HepG2 (cell line): Measurements from ENCODE around the gene LRPPRC. TPM values are rescaled to one million over a fixed set of nuclear protein-coding genes. Genes with fewer than 3 reads are reported as not detected.

Experiments
- ATAC-seq: fragments of 200-7000 bp; cut with Tn5 transposase; 3 replicates; pipeline ENCODE4 v1.9.1; 2020; ENCODE audit warnings: mild to moderate bottlenecking, moderate library complexity
- BruUV-seq: library from RNA; stranded (reverse); fragments of 400-500 nt; replicated peaks from 2 replicates; lab custom pipeline; 2021; lab: Mats Ljungman, UMichigan
- CTCF ChIA-PET: fragments of 300-600 bp; formaldehyde crosslinking; extraction: SDS; loops from one replicate; lab custom pipeline; 2021; ENCODE audit warnings: low total read pairs, inconsistent platforms, low intra/inter-chr PET ratio; lab: Yijun Ruan, JAX
- POLR2A ChIA-PET: fragments of 350-600 bp; sonication (Branson Sonifier 250); formaldehyde crosslinking; loops from one replicate; lab custom pipeline; 2020; ENCODE audit warnings: antibody characterized with exemption, inconsistent platforms; lab: Yijun Ruan, JAX
- DNase-seq: peaks from one replicate; pipeline ENCODE4 v3.0.0-alpha.2; 2015; ENCODE audit warnings: low spot score
- FAIRE-seq: peaks from 3 replicates; lab custom pipeline; 2011; peaks lifted over from hg19 to GRCh38; lab: Jason Lieb, UNC
- H2AFZ ChIP-seq: one replicate; pipeline ENCODE4 v1.6.1; 2011; ENCODE audit warnings: low read length, inconsistent platforms
- H3K27ac ChIP-seq: fragments of 300-600 bp; 3 replicates; pipeline ENCODE4 v1.8.0; 2011; ENCODE audit warnings: mixed run types, mild to moderate bottlenecking, mixed read lengths, low read length, inconsistent platforms; ENCODE audit not compliant: insufficient read depth; ENCODE audit errors: extremely low read length
- H3K27me3 ChIP-seq, 2 experiments: fragments of 200-600 bp in 1 of 2; 2 replicates in 1 of 2; 3 replicates in 1 of 2; pipeline versions ENCODE4 v1.6.0 to v1.8.0; 2011; ENCODE audit warnings: low read length in 2 of 2, mild to moderate bottlenecking in 2 of 2, moderate library complexity in 2 of 2, inconsistent platforms in 1 of 2; ENCODE audit not compliant: insufficient read depth in 2 of 2, control insufficient read depth in 1 of 2
- H3K36me3 ChIP-seq, 2 experiments: fragments of 200-600 bp in 1 of 2; replicated peaks in 1 of 2; 2 replicates in 1 of 2; 3 replicates in 1 of 2; pipeline versions ENCODE4 v1.5.1 to v1.8.0; 2011; ENCODE audit warnings: low read length in 2 of 2, inconsistent platforms in 1 of 2; ENCODE audit not compliant: insufficient read depth in 2 of 2, control insufficient read depth in 1 of 2
- H3K4me1 ChIP-seq: 2 replicates; pipeline ENCODE4 v1.5.1; 2012; ENCODE audit warnings: low read length, inconsistent platforms; ENCODE audit not compliant: insufficient read depth
- H3K4me2 ChIP-seq: 2 replicates; pipeline ENCODE4 v1.6.0; 2011; ENCODE audit warnings: low read depth, low read length, inconsistent platforms
- H3K4me3 ChIP-seq, 3 experiments: fragments of 200-600 bp in 1 of 3; sonication (generic), shearing (Covaris generic) in 1 of 3; replicated peaks in 1 of 3; 2 replicates each; pipeline ENCODE4 v1.5.1; 2011 to 2016; ENCODE audit warnings: low read length in 3 of 3, inconsistent platforms in 2 of 3, low read depth in 2 of 3, mild to moderate bottlenecking in 2 of 3, control low read depth in 1 of 3, mixed read lengths in 1 of 3; ENCODE audit not compliant: insufficient read depth in 1 of 3
- H3K79me2 ChIP-seq: one replicate; pipeline ENCODE4 v1.6.1; 2011; ENCODE audit warnings: low read length, inconsistent platforms; ENCODE audit not compliant: insufficient read depth
- H3K9ac ChIP-seq: 2 replicates; pipeline ENCODE4 v1.6.0; 2011; ENCODE audit warnings: mild to moderate bottlenecking, low read depth, low read length, inconsistent platforms; ENCODE audit not compliant: insufficient read depth
- H3K9me3 ChIP-seq: 2 replicates; pipeline ENCODE4 v1.5.1; 2012; ENCODE audit warnings: mild to moderate bottlenecking, low read length
- H4K20me1 ChIP-seq: 2 replicates; pipeline ENCODE4 v1.6.0; 2011; ENCODE audit warnings: inconsistent platforms, mild to moderate bottlenecking, low read length, moderate library complexity; ENCODE audit not compliant: insufficient read depth
- BRD4 ChIP-seq: sonication (generic); formaldehyde crosslinking; IDR thresholded peaks from 2 replicates; pipeline ENCODE4 v1.4.0; 2020; ENCODE audit warnings: missing genetic modification reagents
- CENPX ChIP-seq: sonication (generic); formaldehyde crosslinking; IDR thresholded peaks from 2 replicates; pipeline ENCODE4 v1.9.0; 2021; ENCODE audit warnings: mild to moderate bottlenecking, missing genetic modification reagents, moderate library complexity
- HDAC2 ChIP-seq: sonication (generic); formaldehyde crosslinking; IDR thresholded peaks from 2 replicates; pipeline ENCODE4 v1.4.0; 2020; ENCODE audit warnings: missing genetic modification reagents
- NFYB ChIP-seq: sonication (generic); formaldehyde crosslinking; IDR thresholded peaks from 2 replicates; pipeline ENCODE4 v1.4.0; 2020; ENCODE audit warnings: missing genetic modification reagents
- PREB ChIP-seq: sonication (generic); formaldehyde crosslinking; IDR thresholded peaks from 2 replicates; pipeline ENCODE4 v1.4.0; 2020; ENCODE audit warnings: missing genetic modification reagents
- PRPF4 ChIP-seq: fragments of 200-400 bp; formaldehyde crosslinking; IDR thresholded peaks from 2 replicates; pipeline ENCODE4 v1.6.1; 2016; ENCODE audit warnings: low read length, low read depth; ENCODE audit not compliant: poor library complexity, severe bottlenecking
- SATB2 ChIP-seq: sonication (generic); formaldehyde crosslinking; IDR thresholded peaks from 2 replicates; pipeline ENCODE4 v1.5.0; 2020; ENCODE audit warnings: missing genetic modification reagents
- SIX4 ChIP-seq: sonication (generic); formaldehyde crosslinking; IDR thresholded peaks from 2 replicates; pipeline ENCODE4 v1.4.0; 2020; ENCODE audit warnings: missing genetic modification reagents
- THAP7 ChIP-seq: sonication (generic); formaldehyde crosslinking; IDR thresholded peaks from 2 replicates; pipeline ENCODE4 v1.8.1; 2023; ENCODE audit warnings: mild to moderate bottlenecking, missing genetic modification reagents
- THAP9 ChIP-seq: sonication (generic); formaldehyde crosslinking; IDR thresholded peaks from 2 replicates; pipeline ENCODE4; 2020; ENCODE audit warnings: missing genetic modification reagents, mild to moderate bottlenecking, borderline replicate concordance
- ZNF30 ChIP-seq: sonication (generic); formaldehyde crosslinking; IDR thresholded peaks from 2 replicates; pipeline ENCODE4 v1.5.0; 2020; ENCODE audit warnings: mild to moderate bottlenecking, missing genetic modification reagents
- ZNF570 ChIP-seq: sonication (generic); formaldehyde crosslinking; IDR thresholded peaks from 2 replicates; pipeline ENCODE4 v1.4.0; 2020; ENCODE audit warnings: mild to moderate bottlenecking, missing genetic modification reagents, borderline replicate concordance
- ZNF775 ChIP-seq: sonication (generic); formaldehyde crosslinking; IDR thresholded peaks from 2 replicates; pipeline ENCODE4 v1.4.0; 2020; ENCODE audit warnings: missing genetic modification reagents, mild to moderate bottlenecking, moderate library complexity, borderline replicate concordance
- ZSCAN31 ChIP-seq: sonication (generic); formaldehyde crosslinking; IDR thresholded peaks from 2 replicates; pipeline ENCODE4 v1.5.0; 2020; ENCODE audit warnings: low read depth, mild to moderate bottlenecking, missing genetic modification reagents
- ZZZ3 ChIP-seq: sonication (generic); formaldehyde crosslinking; IDR thresholded peaks from 2 replicates; pipeline ENCODE4 v1.4.0; 2020; ENCODE audit warnings: missing genetic modification reagents, mild to moderate bottlenecking, borderline replicate concordance
- WGBS: methylation state at CpG from one replicate; pipeline ENCODE4 v1.1.6; 2017; ENCODE audit warnings: low lambda C conversion rate; 5-methylcytosine and 5-hydroxymethylcytosine counted together
- in situ Hi-C: cut with HindIII; loops from 2 replicates; pipeline ENCODE4 v1.10.0; 2017; ENCODE audit warnings: low pct_unique_long_range_greater_than_20kb; ENCODE audit not compliant: extremely low pct_ligation_motif_present
- intact Hi-C: fragments of 100-400 bp; cut with micrococcal nuclease; formaldehyde crosslinking; loops from one replicate; pipeline ENCODE4 v1.10.0; 2022; ENCODE audit not compliant: unreplicated experiment
- polyA plus RNA-seq, 8 experiments: library from polyadenylated mRNA; depleted of rRNA in 3 of 8; stranded (reverse) in 7 of 8; unstranded in 1 of 8; fragments of >200 nt; fragmentation: Illumina TruSeq in 4 of 8; extraction: Trizol in 4 of 8; gene quantifications; 2 replicates each; pipeline versions ENCODE4 v1.2.1 to v1.2.3, GENCODE V29; 2011 to 2016; ENCODE audit warnings: low read depth in 4 of 8, missing spikeins in 1 of 8, mixed read lengths in 1 of 8; ENCODE audit not compliant: insufficient read depth in 1 of 8
- total RNA-seq, 5 experiments: library from RNA; depleted of rRNA; stranded (reverse); fragments of >200 nt; fragmentation: Illumina TruSeq; extraction: Trizol; gene quantifications; 2 replicates each; pipeline ENCODE4 v1.2.3, GENCODE V29; 2016; ENCODE audit warnings: low read depth in 1 of 5

LRPPRC gene
- total and polyA plus RNA-seq, 2 of the 13 experiments (the other 11 are each of a cell fraction or from before 2014, with no cell fraction given) = 117 to 167 TPM

- intact Hi-C loops = loop anchor here (5.0 kb wide), 1 partner anchor 73 kb away; no protein-coding TSS in a partner anchor
- BruUV-seq = no TSS peak
- no peaks in the 10 kb centered on the region for H3K9me3 ChIP-seq
- H3K79me2 ChIP-seq = no peaks in the 10 kb centered on the region
- H3K9ac ChIP-seq = no peak overlapping the region
- no peak for ATAC-seq
- H3K36me3 ChIP-seq = peaks cover 0 to 4% of the 10 kb centered on the region in 2 experiments; a peak in 2 of 5 replicates
- in situ Hi-C loops = no loop called here
- no peak overlapping the region for H3K4me2 ChIP-seq
- H3K4me3 ChIP-seq = no peak overlapping the region
- H3K27ac ChIP-seq = no peak overlapping the region
- no peak for FAIRE-seq
- POLR2A ChIA-PET = interaction anchor here (1.1 kb wide), 1 partner anchor 35 kb away, joined by 4 read pairs; no protein-coding TSS in a partner anchor
- peaks cover 49% of the 10 kb centered on the region for H3K4me1 ChIP-seq
- H2AFZ ChIP-seq = no peak overlapping the region
- TF ChIP-seq THAP7 (0 out of 2 replicates have a peak, but pooled peaks have one; percentile 40), ZNF775 (CRISPR knock-in tag) (no peak)
- H4K20me1 ChIP-seq = no peaks in the 10 kb centered on the region
- DNase-seq = no peak
- CTCF ChIA-PET = no interaction called here
- WGBS = 84% methylated on average over 9 of the region's 9 CpGs
- no peaks in the 10 kb centered on the region for H3K27me3 ChIP-seq
Measured at GRCh38 chr2:43880471-43880870, 115.3 kb downstream of the LRPPRC start.

- Histone ChIP-seq H3K9ac (no peak overlapping the region), H3K36me3 (peaks cover 0 to 6% of the 10 kb centered on the region in 2 experiments; a peak in 2 of 5 replicates), H3K4me1 (peaks cover 37% of the 10 kb centered on the region), H3K9me3 (no peaks in the 10 kb centered on the region), H3K27me3 (no peaks in the 10 kb centered on the region), H3K79me2 (no peaks in the 10 kb centered on the region), H3K4me3 (no peak overlapping the region), H3K4me2 (no peak overlapping the region), H4K20me1 (no peaks in the 10 kb centered on the region), H2AFZ (no peak overlapping the region), H3K27ac (no peak overlapping the region)
- in situ Hi-C loops (no loop called here), intact Hi-C loops (loop anchor here (5.0 kb wide), 1 partner anchor 58 kb away; no protein-coding TSS in a partner anchor)
- ATAC-seq (no peak), FAIRE-seq (no peak), DNase-seq (no peak)
- POLR2A ChIA-PET = no interaction called here
- BruUV-seq = no TSS peak
- 94% methylated on average over 5 of the region's 5 CpGs for WGBS
- CTCF ChIA-PET = no interaction called here
- TF ChIP-seq PRPF4 (no peak), CENPX (CRISPR knock-in tag) (no peak), ZZZ3 (CRISPR knock-in tag) (no peak), SIX4 (no peak), ZNF570 (CRISPR knock-in tag) (no peak), BRD4 (no peak), SATB2 (CRISPR knock-in tag) (no peak), ZSCAN31 (no peak), NFYB (CRISPR knock-in tag) (no peak), PREB (no peak), ZNF30 (CRISPR knock-in tag) (no peak), HDAC2 (CRISPR knock-in tag) (no peak), THAP9 (CRISPR knock-in tag) (no peak)
Measured at GRCh38 chr2:43879261-43879660, 116.5 kb downstream of the LRPPRC start.
